K562 (cell line): Measurements from ENCODE around the gene PRKCE. TPM values are rescaled to one million over a fixed set of nuclear protein-coding genes. Genes with fewer than 3 reads are reported as not detected.

ENCODE experiments used
- ATAC-seq: fragments of 200-7000 bp; cut with Tn5 transposase; 3 replicates; pipeline ENCODE4 v1.9.1; 2020; ENCODE audit warnings: moderate library complexity
- BruUV-seq: library from RNA; stranded (reverse); fragments of 400-500 nt; replicated peaks from 2 replicates; lab custom pipeline; 2021; lab: Mats Ljungman, UMichigan
- CTCF ChIA-PET: fragments of 300-600 bp; formaldehyde crosslinking; extraction: SDS; loops from one replicate; lab custom pipeline; 2021; ENCODE audit warnings: low intra/inter-chr PET ratio; lab: Yijun Ruan, JAX
- POLR2A ChIA-PET: fragments of 300-600, 350-650 bp; sonication (Branson Sonifier 250); formaldehyde crosslinking; extraction: SDS; loops from one replicate; lab custom pipeline; 2021; ENCODE audit warnings: antibody characterized with exemption, inconsistent platforms; lab: Yijun Ruan, JAX
- DNase-seq, 4 experiments: peaks; one replicate each; pipeline versions ENCODE4 v3.0.0 to v3.0.0-alpha.2; 2011 to 2018; ENCODE audit warnings: low spot score in 3 of 4, mixed read lengths in 3 of 4; ENCODE audit errors: extremely low read depth in 1 of 4
- FAIRE-seq: peaks from 2 replicates; lab custom pipeline; 2011; peaks lifted over from hg19 to GRCh38; lab: Jason Lieb, UNC
- H2AFZ ChIP-seq: 2 replicates; pipeline ENCODE4 v1.6.0; 2011; ENCODE audit warnings: low read depth, low read length, control low read depth, inconsistent platforms
- H3K27ac ChIP-seq: fragments of 200-600 bp; 3 replicates; pipeline ENCODE4 v1.8.0; 2011; ENCODE audit warnings: low read depth, mild to moderate bottlenecking, control low read depth, inconsistent platforms, low read length, moderate library complexity, mixed read lengths; ENCODE audit errors: extremely low read depth
- H3K27me3 ChIP-seq, 2 experiments: fragments of 300-600 bp in 1 of 2; 2 replicates in 1 of 2; 3 replicates in 1 of 2; pipeline versions ENCODE4 v1.6.0 to v1.8.0; 2011; ENCODE audit warnings: inconsistent platforms in 2 of 2, low read length in 2 of 2, mild to moderate bottlenecking in 1 of 2, mixed read lengths in 1 of 2, moderate library complexity in 1 of 2; ENCODE audit not compliant: control insufficient read depth in 2 of 2, insufficient read depth in 2 of 2
- H3K36me3 ChIP-seq: fragments of 300-600 bp; 3 replicates; pipeline ENCODE4 v1.8.0; 2011; ENCODE audit warnings: mild to moderate bottlenecking, low read length, inconsistent platforms; ENCODE audit not compliant: control insufficient read depth, insufficient read depth
- H3K4me1 ChIP-seq, 2 experiments: fragments of 200-600 bp in 1 of 2; replicated peaks in 1 of 2; 2 replicates in 1 of 2; 3 replicates in 1 of 2; pipeline versions ENCODE4 v1.5.1 to v1.8.0; 2011; ENCODE audit warnings: inconsistent platforms in 2 of 2, low read length in 2 of 2, mild to moderate bottlenecking in 1 of 2, mixed read lengths in 1 of 2, moderate library complexity in 1 of 2; ENCODE audit not compliant: control insufficient read depth in 2 of 2, insufficient read depth in 2 of 2
- H3K4me2 ChIP-seq: 2 replicates; pipeline ENCODE4 v1.6.1; 2011; ENCODE audit warnings: low read length, control low read depth, inconsistent platforms, mixed read lengths; ENCODE audit not compliant: insufficient read depth
- H3K4me3 ChIP-seq: fragments of 200-600 bp; sonication (generic), shearing (Covaris generic); 2 replicates; pipeline ENCODE4 v1.5.1; 2016; ENCODE audit warnings: control low read depth, inconsistent platforms
- H3K79me2 ChIP-seq: fragments of 200-600 bp; 3 replicates; pipeline ENCODE4 v1.8.0; 2011; ENCODE audit warnings: low read length, inconsistent platforms; ENCODE audit not compliant: control insufficient read depth, insufficient read depth
- H3K9ac ChIP-seq, 2 experiments: 2 replicates each; pipeline versions ENCODE4 v1.6.0 to v1.6.1; 2011; ENCODE audit warnings: low read depth in 2 of 2, low read length in 2 of 2, control low read depth in 1 of 2, inconsistent platforms in 1 of 2, mild to moderate bottlenecking in 1 of 2, mixed read lengths in 1 of 2; ENCODE audit not compliant: insufficient read depth in 1 of 2
- H3K9me1 ChIP-seq: one replicate; pipeline ENCODE4 v1.6.0; 2011; ENCODE audit warnings: inconsistent platforms, mild to moderate bottlenecking, low read length, moderate library complexity; ENCODE audit not compliant: control insufficient read depth, insufficient read depth
- H3K9me3 ChIP-seq: replicated peaks from 2 replicates; pipeline ENCODE4 v1.5.1; 2011; ENCODE audit warnings: low read depth, low read length, inconsistent platforms; ENCODE audit not compliant: control insufficient read depth, insufficient read depth
- H4K20me1 ChIP-seq: replicated peaks from 2 replicates; pipeline ENCODE4 v1.6.1; 2011; ENCODE audit warnings: low read length, inconsistent platforms, mixed read lengths; ENCODE audit not compliant: control insufficient read depth, insufficient read depth
- C11orf30 ChIP-seq: fragments of 450-650 bp; IDR thresholded peaks from 2 replicates; pipeline ENCODE4 v1.6.1; 2016; ENCODE audit warnings: low read depth, mild to moderate bottlenecking
- FOSL1 ChIP-seq: fragments of 200-800 bp; sonication (Bioruptor generic); conservative IDR thresholded peaks from 2 replicates; pipeline ENCODE4 v1.6.1; 2016; ENCODE audit warnings: missing genetic modification characterization, missing compliant biosample characterization
- MAFK ChIP-seq: IDR thresholded peaks from 2 replicates; pipeline ENCODE4 v1.6.1; 2011; ENCODE audit warnings: low read length, improper control_type of control experiment
- SRF ChIP-seq, 2 experiments: fragments of 250-450, 450-650 bp in 1 of 2; sonication (Bioruptor Pico) in 1 of 2; sonication (generic) in 1 of 2; formaldehyde crosslinking; IDR thresholded peaks; 2 replicates each; pipeline versions ENCODE4 v1.5.0 to v1.5.1; 2020 to 2022; ENCODE audit warnings: mild to moderate bottlenecking in 1 of 2, missing genetic modification reagents in 1 of 2
- WHSC1 ChIP-seq: IDR thresholded peaks from one replicate; pipeline ENCODE4 v1.6.1; 2012; ENCODE audit warnings: low read length, control low read depth, inconsistent platforms
- ZKSCAN8 ChIP-seq: fragments of 200-800 bp; sonication (Bioruptor generic); IDR thresholded peaks from 2 replicates; pipeline ENCODE4 v1.6.1; 2016; ENCODE audit warnings: missing genetic modification characterization, missing compliant biosample characterization
- ZNF316 ChIP-seq: fragments of 450-650 bp; IDR thresholded peaks from 2 replicates; pipeline ENCODE4 v1.6.1; 2016
- WGBS: fragments of 100-300 bp; shearing (Covaris generic); methylation state at CpG from one replicate; pipeline ENCODE4 v1.1.6; 2016; ENCODE audit warnings: low coverage, mixed read lengths; ENCODE audit not compliant: insufficient coverage; ENCODE audit errors: missing lambda C conversion rate; 5-methylcytosine and 5-hydroxymethylcytosine counted together
- in situ Hi-C: fragments of 300-500 bp; cut with MboI; formaldehyde crosslinking; loops from 4 replicates; pipeline ENCODE4 v1.15.0; 2018; ENCODE audit warnings: inconsistent platforms, mixed read lengths
- intact Hi-C: fragments of 100-400 bp; cut with micrococcal nuclease; formaldehyde crosslinking; loops from 2 replicates; pipeline ENCODE4 v1.14.2; 2022
- polyA plus RNA-seq, 8 experiments: library from polyadenylated mRNA; depleted of rRNA in 4 of 8; stranded (reverse) in 5 of 8; unstranded in 3 of 8; fragments of >200 nt; fragmentation: Nextera tagmentation in 2 of 8; fragmentation: Illumina TruSeq in 1 of 8; extraction: Ambion mirVana in 2 of 8; extraction: Trizol in 1 of 8; gene quantifications; 2 replicates each; pipeline versions ENCODE4 v1.2.1 to v1.2.3, GENCODE V29; 2011 to 2014; ENCODE audit warnings: inconsistent platforms in 1 of 8, missing spikeins in 1 of 8
- total RNA-seq, 7 experiments: library from RNA; depleted of rRNA in 6 of 7; stranded (reverse); fragments of >200 nt in 6 of 7; fragmentation: Illumina TruSeq in 2 of 7; extraction: Trizol in 2 of 7; gene quantifications; 2 replicates each; pipeline versions ENCODE4 v1.2.1 to v1.2.3, GENCODE V29; 2011 to 2021; ENCODE audit warnings: low replicate concordance in 1 of 7

Gene PRKCE
- total and polyA plus RNA-seq, 9 of the 15 experiments (the other 6 are each of a cell fraction or from before 2014, with no cell fraction given), result 0.06 to 1.0 (median 0.22) TPM; not detected in 1

- Histone ChIP-seq H4K20me1 (no peaks in the 10 kb centered on the region), H3K4me2 (no peak overlapping the region), H3K27me3 (peaks cover 13 to 32% of the 10 kb centered on the region in 2 experiments; a peak in 4 of 5 replicates), H3K9me3 (no peaks in the 10 kb centered on the region), H3K27ac (no peak overlapping the region), H3K4me3 (no peak overlapping the region), H2AFZ (no peak overlapping the region), H3K9ac (no peak overlapping the region), H3K9me1 (no peaks in the 10 kb centered on the region), H3K79me2 (no peaks in the 10 kb centered on the region), H3K36me3 (no peaks in the 10 kb centered on the region), H3K4me1 (no peaks in the 10 kb centered on the region)
- in situ Hi-C loops, result no loop called here
- ATAC-seq (no peak), DNase-seq (no peak), FAIRE-seq (no peak)
- POLR2A ChIA-PET, result interaction anchor here (1.0 to 1.2 kb wide), 2 partner anchors 14 to 15 kb away, joined by 3 to 4 read pairs; no protein-coding TSS in a partner anchor
- TF ChIP-seq SRF (CRISPR knock-in tag; IDR thresholded peaks at IDR 0.05) (no peak), ZNF316 (peak; percentile 25; the same call in 1 of the 2 replicates), ZKSCAN8 (CRISPR knock-in tag) (peak; percentile 87), MAFK (0 out of 2 replicates have a peak, but pooled peaks have one; percentile 18), C11orf30 (0 out of 2 replicates have a peak, but pooled peaks have one; percentile 44), WHSC1 (no peak), FOSL1 (tag) (peak; percentile 40)
- WGBS, result 2% methylated on average over 3 of the region's 3 CpGs
- BruUV-seq, result no TSS peak
- intact Hi-C loops, result no loop called here
- CTCF ChIA-PET, result no interaction called here
These were observed 30.2 kb downstream of the PRKCE start for GRCh38 chr2:45681675-45682074.
